ENCODE results near the gene GALNT17.

DNA sequence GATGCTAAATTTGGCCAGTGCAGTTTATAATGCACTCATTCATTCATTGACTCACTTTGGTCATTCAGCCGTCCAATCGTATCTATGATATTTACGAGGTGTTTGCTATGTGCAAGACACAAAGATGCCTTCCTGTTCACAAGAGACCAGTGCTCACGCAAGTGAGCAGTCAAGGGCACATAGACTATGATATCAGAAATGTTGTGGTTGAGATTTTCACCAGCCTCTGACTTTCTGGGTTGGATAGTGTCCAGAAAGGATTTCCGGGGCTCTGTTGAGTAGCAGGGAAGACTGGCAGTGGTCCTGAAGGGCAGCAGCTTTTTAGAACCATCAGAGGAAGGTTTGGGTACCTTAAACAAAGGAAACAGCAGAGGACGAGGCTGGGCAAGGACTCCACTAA lies 191.8 kb downstream of the GALNT17 start:
- no peak for TF ChIP-seq POLR2A (IDR thresholded peaks at IDR 0.05; ENCODE audit: low read length)
- TF ChIP-seq GATA1 (IDR thresholded peaks at IDR 0.05; ENCODE audit: low read depth, low read length), result no peak

All from erythroblast (primary cell).